Hepatocyte (in vitro differentiated cells): ENCODE results near the gene ITGA5.

ENCODE experiments used
- CTCF ChIP-seq: fragments of 200-600 bp; sonication (generic); IDR thresholded peaks from 2 replicates; pipeline ENCODE4 v1.5.1; 2016; ENCODE audit warnings: antibody characterized with exemption, mild to moderate bottlenecking; ENCODE audit not compliant: poor library complexity
- EZH2phosphoT487 ChIP-seq: fragments of 200-600 bp; sonication (generic); IDR thresholded peaks from one replicate; pipeline ENCODE4 v1.6.1; 2018; ENCODE audit warnings: antibody characterized with exemption, mild to moderate bottlenecking, low read depth, moderate library complexity; ENCODE audit not compliant: unreplicated experiment, severe bottlenecking

- no peak for TF ChIP-seq CTCF
- no peak for TF ChIP-seq EZH2phosphoT487
Measured at GRCh38 chr12:54383041-54383609, 35.9 kb downstream of the ITGA5 start.
